ENCODE data around the gene SPRED1. TPM values are rescaled to one million over a fixed set of nuclear protein-coding genes. Genes with fewer than 3 reads are reported as not detected.

The SPRED1 gene
- 43.6 TPM for total RNA-seq
- long read RNA-seq, full-length matches to known transcripts = 3 of 12 reads
- long read RNA-seq, partial matches to known transcripts = 1 of 12 reads
- long read RNA-seq, other reads (novel, unspliced or antisense) = 8 of 12 reads

GRCh38 chr15:38252481-38253350, at the start of gene SPRED1:
TSS of gene SPRED1 (plus strand) at chr15:38252836. CDS start at chr15:38253186, 350 bp downstream.
- DNase-seq (ENCODE audit: low spot score) = peak; percentile 91

GRCh38 chr15:38205526-38206272, 46.9 kb upstream of the SPRED1 start:
- DNase-seq (ENCODE audit: low spot score) = no peak

- no peak for DNase-seq (ENCODE audit: low spot score)
Observed at GRCh38 chr15:38207621-38208020, 45.0 kb upstream of the SPRED1 start.

- DNase-seq (ENCODE audit: low spot score) = no peak
Observed at GRCh38 chr15:38208206-38208605, 44.4 kb upstream of the SPRED1 start.

- no peak for DNase-seq (ENCODE audit: low spot score)
Observed at GRCh38 chr15:38208779-38209178, 43.9 kb upstream of the SPRED1 start.

GRCh38 chr15:38211249-38211648, 41.4 kb upstream of the SPRED1 start:
- no peak for DNase-seq (ENCODE audit: low spot score)

- no peak for DNase-seq (ENCODE audit: low spot score)
Observed at GRCh38 chr15:38211811-38212210, 40.8 kb upstream of the SPRED1 start.

GRCh38 chr15:38212729-38213351, 39.8 kb upstream of the SPRED1 start:
- no peak for DNase-seq (ENCODE audit: low spot score)

- no peak for DNase-seq (ENCODE audit: low spot score)
Observed at GRCh38 chr15:38213356-38213755, 39.3 kb upstream of the SPRED1 start.

- no peak for DNase-seq (ENCODE audit: low spot score)
Observed at GRCh38 chr15:38215707-38216106, 36.9 kb upstream of the SPRED1 start.

GRCh38 chr15:38216763-38217162, 35.9 kb upstream of the SPRED1 start:
- DNase-seq (ENCODE audit: low spot score) = no peak

GRCh38 chr15:38217191-38217595, 35.4 kb upstream of the SPRED1 start:
- DNase-seq (ENCODE audit: low spot score) = no peak

GRCh38 chr15:38217788-38218609, 34.6 kb upstream of the SPRED1 start:
- no peak for DNase-seq (ENCODE audit: low spot score)

- DNase-seq (ENCODE audit: low spot score) = no peak
Observed at GRCh38 chr15:38220606-38221273, 31.9 kb upstream of the SPRED1 start.

GRCh38 chr15:38224486-38224885, 28.1 kb upstream of the SPRED1 start:
- DNase-seq (ENCODE audit: low spot score) = no peak

GRCh38 chr15:38225381-38225780, 27.3 kb upstream of the SPRED1 start:
- no peak for DNase-seq (ENCODE audit: low spot score)

GRCh38 chr15:38226608-38227266, 25.9 kb upstream of the SPRED1 start:
- no peak for DNase-seq (ENCODE audit: low spot score)

GRCh38 chr15:38227941-38228340, 24.7 kb upstream of the SPRED1 start:
- DNase-seq (ENCODE audit: low spot score) = no peak

GRCh38 chr15:38228618-38229017, 24.0 kb upstream of the SPRED1 start:
- no peak for DNase-seq (ENCODE audit: low spot score)

All from mesenteric fat pad (tissue), 1 donor.